GM18502 (cell line): ENCODE measurements around the gene TSHR.

Experiments
- ATAC-seq: cut with Tn5 transposase; IDR thresholded peaks from one replicate; pipeline ENCODE4 v1.9.1; 2021; ENCODE audit warnings: mild to moderate bottlenecking; ENCODE audit not compliant: unreplicated experiment, poor library complexity

TSHR gene

DNA sequence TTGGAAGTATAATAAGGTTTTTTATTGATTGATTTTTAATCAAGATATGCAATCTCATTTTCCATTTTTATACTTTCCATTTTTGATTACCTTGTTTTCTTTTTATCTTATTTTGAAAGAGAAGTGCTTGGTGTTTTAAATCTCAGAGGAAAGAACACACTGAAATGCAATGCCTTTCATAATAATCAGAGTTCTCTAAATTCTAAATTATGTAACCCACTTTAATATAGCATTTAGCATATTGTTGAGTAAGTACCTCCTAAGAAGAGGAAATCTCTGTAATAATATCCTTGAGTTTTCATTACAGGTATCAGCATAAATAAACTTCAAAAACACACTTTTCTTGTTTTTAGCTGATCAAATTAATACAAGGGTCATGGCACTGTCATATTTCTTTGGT, 168.4 kb downstream of the TSHR start:
- ATAC-seq, result no peak

GRCh38 chr14:81125536-81125935, 170.1 kb downstream of the TSHR start:
- no peak for ATAC-seq

DNA sequence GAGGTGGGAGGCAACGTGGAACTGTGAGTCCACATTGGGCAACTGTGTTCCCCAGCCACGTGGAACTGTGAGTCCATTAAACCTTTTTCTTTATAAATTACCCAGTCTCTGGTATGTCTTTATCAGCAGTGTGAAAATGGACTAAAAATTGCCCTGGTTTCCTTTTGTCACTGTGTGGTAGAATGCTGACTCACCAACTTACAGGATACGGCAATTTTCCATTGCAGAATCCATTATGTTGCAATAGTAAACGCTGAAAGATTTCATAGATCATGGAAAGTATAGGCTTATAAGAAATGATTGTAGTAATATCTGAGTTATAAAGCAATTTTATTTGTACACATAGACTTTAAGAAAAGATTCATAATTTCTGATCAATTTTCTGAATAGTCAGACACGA, 172.4 kb downstream of the TSHR start:
- no peak for ATAC-seq

- ATAC-seq, result no peak
These were observed 173.8 kb downstream of the TSHR start for GRCh38 chr14:81129242-81129641.

- no peak for ATAC-seq
These were observed 177.0 kb downstream of the TSHR start for GRCh38 chr14:81132468-81132867.

GRCh38 chr14:81133400-81133799, 178.0 kb downstream of the TSHR start:
- ATAC-seq, result no peak

DNA sequence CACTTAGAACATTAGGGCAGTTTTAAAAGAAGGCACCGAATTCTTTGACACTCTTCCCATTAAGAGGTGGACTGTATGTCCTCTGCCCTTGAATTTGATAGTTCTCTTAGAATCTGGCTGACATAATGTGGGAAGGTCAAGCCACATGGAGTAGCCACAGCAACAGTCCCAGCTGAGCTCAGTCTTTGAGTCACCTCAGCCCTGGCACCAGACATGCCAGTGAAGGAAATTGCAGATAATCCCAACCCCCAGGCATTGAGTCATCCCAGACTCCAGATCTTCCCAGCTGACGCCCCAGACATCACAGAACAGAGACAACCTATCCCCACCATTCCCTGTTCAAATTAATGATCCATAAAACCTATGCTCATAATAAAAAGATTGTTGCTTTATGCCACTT, 181.9 kb downstream of the TSHR start:
- no peak for ATAC-seq

GRCh38 chr14:81138429-81138828, 183.0 kb downstream of the TSHR start:
- no peak for ATAC-seq

DNA sequence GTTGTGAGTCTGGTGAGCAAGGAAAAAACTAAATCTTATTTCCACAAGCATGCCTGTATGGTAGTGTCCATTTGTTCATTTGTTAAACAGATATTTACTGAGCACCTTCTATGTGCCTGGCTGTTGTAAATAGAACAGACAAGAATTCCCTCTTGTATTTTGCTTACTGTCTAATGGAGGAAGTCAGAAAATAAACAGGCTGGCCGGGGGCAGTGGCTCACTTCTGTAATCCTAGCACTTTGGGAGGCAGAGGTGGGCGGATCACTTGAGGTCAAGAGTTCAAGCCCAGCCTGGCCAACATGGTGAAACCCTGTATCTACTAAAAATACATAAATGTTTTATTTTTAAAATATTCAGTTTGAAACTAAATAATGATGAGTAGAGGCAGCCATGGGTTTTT, 186.0 kb downstream of the TSHR start:
- no peak for ATAC-seq

DNA sequence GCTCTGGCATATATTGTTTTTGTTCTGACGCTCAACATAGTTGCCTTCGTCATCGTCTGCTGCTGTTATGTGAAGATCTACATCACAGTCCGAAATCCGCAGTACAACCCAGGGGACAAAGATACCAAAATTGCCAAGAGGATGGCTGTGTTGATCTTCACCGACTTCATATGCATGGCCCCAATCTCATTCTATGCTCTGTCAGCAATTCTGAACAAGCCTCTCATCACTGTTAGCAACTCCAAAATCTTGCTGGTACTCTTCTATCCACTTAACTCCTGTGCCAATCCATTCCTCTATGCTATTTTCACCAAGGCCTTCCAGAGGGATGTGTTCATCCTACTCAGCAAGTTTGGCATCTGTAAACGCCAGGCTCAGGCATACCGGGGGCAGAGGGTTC, 188.4 kb downstream of the TSHR start:
- no peak for ATAC-seq

- ATAC-seq, result no peak
These were observed 189.6 kb downstream of the TSHR start for GRCh38 chr14:81144824-81145603.

DNA sequence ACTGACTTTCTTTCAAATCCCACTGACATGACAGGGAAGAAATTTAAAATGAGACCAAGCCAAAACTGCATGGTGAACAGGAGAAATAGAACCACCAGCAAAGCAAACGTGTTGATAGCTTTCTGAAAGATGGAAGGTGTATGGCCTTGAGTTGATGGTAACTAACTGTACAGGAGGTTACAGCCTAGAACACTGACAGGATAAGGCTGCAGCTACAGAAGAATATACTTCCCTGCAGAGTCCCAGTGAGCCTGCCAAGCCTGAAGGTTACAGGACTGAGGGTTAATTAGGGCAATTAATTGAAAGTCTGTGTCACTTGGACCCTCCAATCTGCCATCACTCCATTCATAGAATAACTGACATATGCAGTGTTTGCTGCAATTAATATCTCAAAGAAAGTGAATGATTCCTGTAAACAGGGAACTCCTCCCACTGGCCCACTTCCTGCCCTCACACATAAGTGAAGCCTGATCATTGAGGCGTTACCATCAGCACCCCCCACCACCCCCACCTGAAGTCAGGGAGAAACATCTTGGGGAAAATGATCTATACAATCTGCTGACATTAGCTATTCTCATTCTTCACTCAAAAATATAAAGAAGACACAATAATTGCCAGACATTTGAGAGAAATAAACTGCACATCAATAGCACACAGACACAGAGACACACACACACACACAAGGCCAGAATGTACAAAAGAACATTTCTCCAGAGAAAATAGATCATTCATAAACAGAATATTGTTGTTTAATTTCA, 191.9 kb downstream of the TSHR start:
- peak; percentile 84 for ATAC-seq

DNA sequence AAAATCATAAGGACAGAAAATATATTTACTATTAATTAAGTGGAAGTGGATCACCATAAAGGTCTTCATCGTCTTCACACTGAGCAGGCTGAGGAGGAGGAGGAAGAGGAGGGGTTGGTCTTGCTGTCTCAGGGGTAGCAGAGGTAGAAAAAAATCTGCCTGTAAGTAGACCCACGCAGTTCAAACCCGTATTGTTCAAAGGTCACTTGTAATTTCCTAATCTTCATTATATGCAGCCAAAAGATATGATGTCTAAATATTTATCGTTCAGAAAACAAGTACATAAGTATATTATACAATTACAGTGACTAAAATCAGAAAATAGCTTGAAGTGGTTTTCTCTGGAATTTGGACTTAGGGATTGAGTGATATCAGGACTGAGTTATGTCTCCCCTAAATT, 193.2 kb downstream of the TSHR start:
- no peak for ATAC-seq

DNA sequence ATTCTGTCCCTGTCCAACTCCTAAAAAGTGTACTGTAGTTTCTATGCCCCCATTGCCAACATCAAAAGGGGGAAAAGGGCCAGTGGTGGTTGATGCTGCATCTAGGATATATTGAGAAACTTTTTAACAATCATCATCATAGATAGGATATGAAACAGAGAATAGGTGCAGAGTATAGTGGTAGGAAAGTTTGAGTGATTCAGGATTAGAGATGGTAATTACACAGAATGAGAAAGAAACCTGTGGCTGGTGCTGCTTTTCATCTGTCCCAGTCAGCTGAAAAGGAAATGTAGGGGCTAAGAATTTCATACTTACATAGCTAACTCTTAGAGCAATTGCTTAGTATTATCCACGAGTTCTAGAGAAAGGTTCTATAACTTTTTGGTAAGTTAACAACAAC, 197.8 kb downstream of the TSHR start:
- no peak for ATAC-seq

DNA sequence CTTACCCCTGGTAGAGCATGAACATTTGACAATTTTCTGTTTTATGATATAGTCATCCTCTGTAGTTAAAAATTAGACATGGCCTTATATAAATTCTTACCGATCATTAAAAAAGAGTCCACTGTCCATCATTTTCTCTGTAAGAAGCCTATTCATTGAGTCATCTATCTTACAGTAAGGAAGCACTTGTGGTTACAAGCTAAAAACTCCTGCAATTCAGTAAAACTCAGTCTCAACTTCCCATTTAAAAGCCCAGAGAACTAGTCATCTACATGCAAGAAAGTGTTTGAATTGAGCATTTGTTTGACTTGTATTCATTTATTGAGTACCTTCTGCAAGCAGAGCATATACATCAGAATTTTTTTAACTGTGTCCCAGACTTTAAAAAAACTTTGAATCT, 202.0 kb downstream of the TSHR start:
- ATAC-seq, result no peak

DNA sequence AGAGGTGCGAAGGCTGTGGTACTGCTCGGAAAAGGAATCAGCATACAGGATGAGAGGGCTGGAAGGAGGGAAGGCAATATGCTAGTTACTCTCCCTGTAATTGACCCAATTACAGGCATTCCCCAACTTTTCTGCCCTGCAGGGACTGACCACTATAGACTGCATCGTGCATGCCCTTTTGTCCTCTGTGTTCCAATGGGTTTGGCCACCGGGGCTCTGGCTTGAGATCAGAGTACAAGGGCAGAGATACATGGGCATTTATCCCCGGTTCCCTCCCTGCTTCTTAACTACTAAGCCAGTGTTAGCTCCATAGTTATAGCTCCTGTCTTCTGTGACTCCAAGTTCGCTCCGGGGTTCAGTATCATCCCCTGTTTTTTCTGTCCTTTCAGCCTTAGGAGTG, 205.7 kb downstream of the TSHR start:
- ATAC-seq, result no peak

- no peak for ATAC-seq
These were observed 206.3 kb downstream of the TSHR start for GRCh38 chr14:81161749-81162148.

DNA sequence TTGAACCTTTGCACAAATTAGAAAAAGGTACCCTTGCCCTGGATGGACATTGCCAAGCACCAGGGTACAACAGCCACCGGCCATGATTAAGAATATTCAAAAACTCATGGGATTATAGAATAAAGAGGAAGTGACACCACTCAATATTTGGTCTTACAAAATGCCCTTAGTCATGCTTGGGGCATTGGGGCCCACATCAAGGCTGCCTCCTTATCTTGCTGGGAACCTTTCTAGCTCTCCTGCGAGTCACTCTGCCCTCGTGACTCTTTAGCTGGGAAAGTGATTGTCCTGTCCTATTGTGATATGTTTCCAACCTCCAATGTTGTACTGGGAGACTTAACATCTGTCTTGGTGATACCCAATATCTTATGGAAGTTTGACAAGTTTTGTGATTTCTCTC, 207.5 kb downstream of the TSHR start:
- ATAC-seq, result no peak

GRCh38 chr14:81164167-81164774, 208.8 kb downstream of the TSHR start:
- ATAC-seq, result peak; percentile 97

- ATAC-seq, result no peak
These were observed 209.8 kb downstream of the TSHR start for GRCh38 chr14:81165188-81165587.

GRCh38 chr14:81166121-81166520, 210.7 kb downstream of the TSHR start:
- ATAC-seq, result no peak
